Dermis microvascular lymphatic vessel endothelial cell (primary cell): Measurements from ENCODE around the gene IKZF3. TPM values are rescaled to one million over a fixed set of nuclear protein-coding genes. Genes with fewer than 3 reads are reported as not detected.
"Not testable (repeated sequence)": the region's sequence is repeated elsewhere in the genome, so short reads cannot be mapped to it uniquely, and the experiment has no call there.

Source experiments
- DNase-seq, 2 donors: peaks; one replicate each; pipeline versions ENCODE4 v3.0.0 to v3.0.0-alpha.2; 2010; ENCODE audit warnings: low read depth in 2 of 2
- total RNA-seq: library from RNA; depleted of rRNA; stranded (reverse); fragments of >200 nt; gene quantifications from 2 replicates; pipeline ENCODE4 v1.2.1, GENCODE V29; 2014

IKZF3 gene
- total RNA-seq, 1 donor from 2014 or later: not detected

DNA sequence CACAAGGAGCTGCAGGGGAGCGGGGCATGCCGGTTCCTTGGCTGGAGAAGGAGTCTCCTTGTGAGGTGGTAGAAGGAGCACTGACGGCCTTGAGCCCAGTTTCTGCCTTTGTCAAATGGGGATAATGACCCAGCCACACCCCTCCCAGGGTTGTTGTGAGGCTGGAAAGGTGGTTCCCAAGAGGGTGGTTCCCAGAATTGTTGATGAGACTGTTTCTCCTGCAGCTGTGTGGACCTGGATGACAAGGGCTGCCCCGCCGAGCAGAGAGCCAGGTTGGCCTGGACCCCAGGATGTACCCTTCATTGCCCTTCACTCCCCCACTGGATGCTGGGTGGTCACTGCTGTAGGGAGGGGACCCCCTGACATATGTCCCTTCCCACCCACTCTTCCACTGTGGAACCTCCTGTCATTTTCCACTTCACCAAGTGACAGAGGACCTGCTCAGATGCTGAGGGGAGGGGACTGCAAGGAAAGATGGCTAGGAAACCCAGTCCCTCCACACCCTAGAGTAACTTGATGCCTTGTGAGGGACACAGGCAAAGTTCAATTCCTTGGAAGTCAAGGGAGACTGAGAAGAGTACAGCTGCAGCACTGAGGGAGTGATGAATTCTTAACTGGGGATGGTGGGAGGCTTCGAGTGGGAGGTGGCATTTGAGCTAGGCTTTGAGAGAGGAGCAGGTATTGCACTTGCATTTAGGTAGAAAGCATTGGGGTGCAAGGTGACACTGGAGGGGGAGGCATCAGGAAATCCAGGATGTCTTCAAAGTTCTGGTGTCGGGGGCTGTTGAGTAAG is 144.4 kb downstream of the IKZF3 start:
- no peak for DNase-seq

DNA sequence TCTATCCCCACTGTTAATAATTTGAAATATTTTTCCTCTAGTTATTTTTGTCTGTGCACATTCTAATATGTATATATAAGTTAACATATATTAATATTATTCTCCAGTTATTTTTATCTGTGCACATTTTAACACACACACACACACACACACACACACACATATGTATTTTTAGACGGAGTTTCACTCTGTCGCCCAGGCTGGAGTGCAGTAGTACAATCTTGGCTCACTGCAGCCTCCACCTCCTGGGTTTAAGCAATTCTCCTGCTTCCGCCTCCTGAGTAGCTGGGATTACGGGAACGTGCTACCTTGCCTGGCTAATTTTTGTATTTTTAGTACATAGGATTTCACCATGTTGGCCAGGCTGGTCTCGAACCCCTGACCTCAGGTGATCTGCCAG is 146.5 kb downstream of the IKZF3 start:
- DNase-seq: no peak

DNA sequence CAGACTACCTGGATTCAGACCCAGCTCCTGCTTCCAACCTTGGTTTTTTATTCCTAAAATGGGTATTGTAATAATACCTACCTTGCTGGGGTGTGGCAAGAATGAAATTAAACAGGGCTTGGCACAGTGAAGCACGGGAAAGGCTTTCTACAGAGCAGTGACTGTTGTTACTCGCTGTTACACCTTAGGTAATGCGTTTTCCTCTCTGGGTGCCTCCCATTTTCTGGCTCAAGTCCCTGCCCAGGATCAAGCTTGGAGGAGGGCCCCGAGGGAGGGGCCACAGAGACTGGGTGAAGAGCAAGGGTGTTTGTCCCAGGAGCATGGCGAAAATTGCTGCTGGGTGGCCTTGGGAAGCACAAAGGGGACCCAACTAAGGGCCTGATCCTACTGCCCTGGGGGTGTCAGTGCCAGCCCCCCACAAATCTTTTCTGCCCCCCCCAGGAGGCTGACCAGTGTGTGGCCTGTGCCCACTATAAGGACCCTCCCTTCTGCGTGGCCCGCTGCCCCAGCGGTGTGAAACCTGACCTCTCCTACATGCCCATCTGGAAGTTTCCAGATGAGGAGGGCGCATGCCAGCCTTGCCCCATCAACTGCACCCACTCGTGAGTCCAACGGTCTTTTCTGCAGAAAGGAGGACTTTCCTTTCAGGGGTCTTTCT is 147.1 kb downstream of the IKZF3 start:
- no peak for DNase-seq

DNA sequence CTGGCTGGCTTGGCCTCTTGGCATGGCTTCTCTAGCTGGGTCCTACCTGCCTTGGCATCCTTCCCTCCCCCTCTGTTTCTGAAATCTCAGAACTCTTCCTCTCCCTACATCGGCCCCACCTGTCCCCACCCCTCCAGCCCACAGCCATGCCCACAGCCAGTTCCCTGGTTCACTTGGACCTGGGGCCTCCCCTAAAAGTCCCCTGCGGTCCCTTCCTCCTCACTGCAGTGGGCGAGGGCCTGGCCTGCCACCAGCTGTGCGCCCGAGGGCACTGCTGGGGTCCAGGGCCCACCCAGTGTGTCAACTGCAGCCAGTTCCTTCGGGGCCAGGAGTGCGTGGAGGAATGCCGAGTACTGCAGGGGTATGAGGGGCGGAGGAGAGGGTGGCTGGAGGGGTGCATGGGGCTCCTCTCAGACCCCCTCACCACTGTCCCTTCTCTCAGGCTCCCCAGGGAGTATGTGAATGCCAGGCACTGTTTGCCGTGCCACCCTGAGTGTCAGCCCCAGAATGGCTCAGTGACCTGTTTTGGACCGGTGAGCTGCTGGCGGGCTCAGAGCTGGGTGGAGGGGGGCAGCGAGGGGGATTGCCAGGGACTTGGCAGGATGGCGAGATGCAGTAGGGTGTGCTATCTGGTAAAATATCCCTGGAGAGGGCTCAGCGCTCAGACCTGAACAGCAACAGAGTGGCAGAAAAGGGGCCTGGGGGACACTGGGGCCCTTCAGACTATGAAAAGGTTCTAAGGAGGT is 147.9 kb downstream of the IKZF3 start:
- no peak for DNase-seq

- no peak for DNase-seq
Observed at GRCh38 chr17:39715375-39716072, 148.6 kb downstream of the IKZF3 start.

DNA sequence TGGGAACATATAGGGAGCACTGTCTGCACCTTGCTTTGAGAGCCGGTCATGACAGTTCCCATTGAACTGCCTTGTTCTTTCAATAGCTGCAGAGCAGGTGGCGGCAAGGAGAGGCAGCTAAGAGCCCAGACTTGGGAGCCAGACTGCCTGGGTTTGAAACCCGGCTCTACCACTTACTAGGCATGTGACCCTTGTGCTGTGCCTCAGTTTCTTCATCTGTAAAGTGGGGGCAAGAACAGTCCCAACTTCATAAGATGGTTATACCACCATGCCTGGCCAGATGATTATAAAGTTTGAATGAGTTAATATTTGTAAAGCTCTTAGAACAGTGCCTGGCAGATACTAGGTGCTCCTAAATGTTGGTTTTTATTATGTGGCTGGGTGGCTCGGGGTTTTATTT is 149.9 kb downstream of the IKZF3 start:
- DNase-seq: no peak

DNA sequence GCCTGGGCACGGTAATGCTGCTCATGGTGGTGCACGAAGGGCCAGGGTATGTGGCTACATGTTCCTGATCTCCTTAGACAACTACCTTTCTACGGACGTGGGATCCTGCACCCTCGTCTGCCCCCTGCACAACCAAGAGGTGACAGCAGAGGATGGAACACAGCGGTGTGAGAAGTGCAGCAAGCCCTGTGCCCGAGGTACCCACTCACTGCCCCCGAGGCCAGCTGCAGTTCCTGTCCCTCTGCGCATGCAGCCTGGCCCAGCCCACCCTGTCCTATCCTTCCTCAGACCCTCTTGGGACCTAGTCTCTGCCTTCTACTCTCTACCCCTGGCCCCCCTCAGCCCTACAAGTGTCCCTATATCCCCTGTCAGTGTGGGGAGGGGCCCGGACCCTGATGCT is 152.3 kb downstream of the IKZF3 start:
- no peak for DNase-seq

GRCh38 chr17:39711071-39711470 is 153.0 kb downstream of the IKZF3 start:
- DNase-seq: not testable (repeated sequence)

DNA sequence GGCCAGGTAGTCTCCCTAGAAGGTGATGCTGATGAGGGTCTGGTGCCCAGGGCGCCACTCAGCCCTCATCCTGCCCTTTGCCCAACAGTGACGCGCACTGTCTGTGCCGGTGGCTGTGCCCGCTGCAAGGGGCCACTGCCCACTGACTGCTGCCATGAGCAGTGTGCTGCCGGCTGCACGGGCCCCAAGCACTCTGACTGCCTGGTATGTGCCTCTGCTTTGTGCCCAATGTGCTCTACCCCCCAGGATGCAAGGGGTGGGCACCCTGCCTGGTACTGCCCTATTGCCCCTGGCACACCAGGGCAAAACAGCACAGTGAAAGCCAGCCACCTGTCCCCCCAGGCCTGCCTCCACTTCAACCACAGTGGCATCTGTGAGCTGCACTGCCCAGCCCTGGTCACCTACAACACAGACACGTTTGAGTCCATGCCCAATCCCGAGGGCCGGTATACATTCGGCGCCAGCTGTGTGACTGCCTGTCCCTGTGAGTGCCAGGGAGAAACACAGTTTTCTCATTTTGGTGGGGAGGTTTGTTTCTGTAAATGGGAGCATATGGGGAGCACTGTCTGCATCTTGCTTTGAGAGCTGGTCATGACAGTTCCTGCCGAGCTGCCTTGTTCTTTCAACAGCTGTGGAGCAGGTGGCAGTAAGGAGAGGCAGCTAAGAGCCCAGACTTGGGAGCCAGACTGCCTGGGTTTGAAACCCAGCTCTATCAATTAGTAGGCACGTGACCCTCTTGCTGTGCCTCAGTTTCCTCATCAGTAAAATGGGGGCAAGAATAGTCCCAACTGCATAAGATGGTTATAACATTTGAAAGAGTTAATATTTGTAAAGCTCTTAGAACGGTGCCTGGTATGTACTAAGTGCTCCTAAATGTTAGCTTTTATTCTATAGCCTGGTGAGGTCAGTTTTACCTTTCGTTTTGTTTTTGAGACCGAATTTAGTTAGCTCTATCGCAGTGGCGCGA is 153.8 kb downstream of the IKZF3 start:
- DNase-seq: no peak

- DNase-seq: no peak
Observed at GRCh38 chr17:39709319-39709997, 154.7 kb downstream of the IKZF3 start.

Other genes with a start within 250 kb of the IKZF3 start
- gene PPP1R1B, start 237.4 kb downstream of the IKZF3 start, total RNA-seq: not detected in 2 replicates
- gene STARD3, start 227.2 kb downstream of the IKZF3 start, total RNA-seq: 32.7 and 61.3 TPM in 2 replicates
- 0.26 and 0.51 TPM in 2 replicates for gene TCAP, start 199.0 kb downstream of the IKZF3 start, total RNA-seq
- gene PNMT, start 195.9 kb downstream of the IKZF3 start, total RNA-seq: 1.2 and 1.4 TPM in 2 replicates
- gene PGAP3, start 176.3 kb downstream of the IKZF3 start, total RNA-seq: 3.9 and 7.5 TPM in 2 replicates
- 1.1 and 1.5 TPM in 2 replicates for gene ERBB2, start 164.2 kb downstream of the IKZF3 start, total RNA-seq
- 16.0 and 18.1 TPM in 2 replicates for gene MIEN1, start 133.8 kb downstream of the IKZF3 start, total RNA-seq
- gene GRB7, start 126.4 kb downstream of the IKZF3 start, total RNA-seq: 0.13 TPM in 1 of 2 replicates, not detected in the other
- gene ZPBP2, start 3.9 kb upstream of the IKZF3 start, total RNA-seq: not detected in 2 replicates
- 1.5 and 1.9 TPM in 2 replicates for gene GSDMB, start 54.3 kb upstream of the IKZF3 start, total RNA-seq
- 30.3 and 36.9 TPM in 2 replicates for gene ORMDL3, start 63.3 kb upstream of the IKZF3 start, total RNA-seq
- gene LRRC3C, start 63.4 kb upstream of the IKZF3 start, total RNA-seq: not detected in 2 replicates
- gene GSDMA, start 98.7 kb upstream of the IKZF3 start, total RNA-seq: not detected in 2 replicates
- 95.8 and 100 TPM in 2 replicates for gene PSMD3, start 116.5 kb upstream of the IKZF3 start, total RNA-seq
- gene CSF3, start 151.1 kb upstream of the IKZF3 start, total RNA-seq: 0.13 and 0.90 TPM in 2 replicates
- gene MED24, start 190.1 kb upstream of the IKZF3 start, total RNA-seq: 32.5 and 49.8 TPM in 2 replicates
- gene THRA, start 198.7 kb upstream of the IKZF3 start, total RNA-seq: 11.9 and 19.7 TPM in 2 replicates
- 0.77 and 2.4 TPM in 2 replicates for gene NR1D1, start 236.3 kb upstream of the IKZF3 start, total RNA-seq